H1 (cell line): ENCODE data around the gene QPCT. TPM values are rescaled to one million over a fixed set of nuclear protein-coding genes. Genes with fewer than 3 reads are reported as not detected.

Source experiments
- CEBPB ChIP-seq: IDR thresholded peaks from 2 replicates; pipeline ENCODE4 v1.6.1; 2012; ENCODE audit warnings: low read depth, low read length
- NRF1 ChIP-seq: IDR thresholded peaks from 2 replicates; pipeline ENCODE4 v1.6.1; 2011; ENCODE audit warnings: mild to moderate bottlenecking, low read depth, low read length, improper control_type of control experiment
- polyA plus RNA-seq, 7 experiments: library from polyadenylated mRNA; depleted of rRNA in 3 of 7; stranded (reverse) in 5 of 7; unstranded in 2 of 7; fragments of >200 nt in 5 of 7; fragments of 200-250 nt in 2 of 7; gene quantifications; 1 replicate in 5 of 7; 2 replicates in 1 of 7; 4 replicates in 1 of 7; pipeline versions ENCODE4 v1.2.1 to v1.2.3, GENCODE V29; 2011 to 2013; ENCODE audit warnings: missing spikeins in 2 of 7, mixed read lengths in 2 of 7
- total RNA-seq: library from RNA; stranded (reverse); fragmentation: NEBNext Ultra II Directional; extraction: Animal tissue kit (Norgen Biotek cat#: 25700); gene quantifications from 2 replicates; pipeline ENCODE4 v1.2.1, GENCODE V29; 2021
- TF ChIP-seq, protein P1 (sequence below): fragments of 300-600 bp; sonication (generic); IDR thresholded peaks from 2 replicates; pipeline ENCODE4 v1.7.1; 2012; ENCODE audit warnings: low read length, moderate library complexity, mild to moderate bottlenecking, inconsistent platforms; ENCODE audit not compliant: insufficient replicate concordance

Gene QPCT
- total and polyA plus RNA-seq, 2 of the 8 experiments (the other 6 are each of a cell fraction or from before 2014, with no cell fraction given), result 4.0 to 4.3 TPM

DNA sequence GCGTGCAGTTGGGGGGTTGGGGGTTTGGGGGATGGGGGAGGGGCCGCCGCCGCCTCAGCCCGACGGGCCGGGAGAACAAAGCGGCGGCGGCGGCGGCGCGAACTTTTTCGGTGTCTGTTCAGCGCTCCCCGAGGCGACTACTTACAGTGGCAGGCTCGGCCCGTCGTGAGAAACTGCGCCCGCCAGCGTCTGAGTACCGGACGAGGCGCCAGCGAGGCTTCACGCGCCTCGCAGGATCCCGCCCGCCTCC is 20.0 kb upstream of the QPCT start (continued):
- TF ChIP-seq, protein P1, sequence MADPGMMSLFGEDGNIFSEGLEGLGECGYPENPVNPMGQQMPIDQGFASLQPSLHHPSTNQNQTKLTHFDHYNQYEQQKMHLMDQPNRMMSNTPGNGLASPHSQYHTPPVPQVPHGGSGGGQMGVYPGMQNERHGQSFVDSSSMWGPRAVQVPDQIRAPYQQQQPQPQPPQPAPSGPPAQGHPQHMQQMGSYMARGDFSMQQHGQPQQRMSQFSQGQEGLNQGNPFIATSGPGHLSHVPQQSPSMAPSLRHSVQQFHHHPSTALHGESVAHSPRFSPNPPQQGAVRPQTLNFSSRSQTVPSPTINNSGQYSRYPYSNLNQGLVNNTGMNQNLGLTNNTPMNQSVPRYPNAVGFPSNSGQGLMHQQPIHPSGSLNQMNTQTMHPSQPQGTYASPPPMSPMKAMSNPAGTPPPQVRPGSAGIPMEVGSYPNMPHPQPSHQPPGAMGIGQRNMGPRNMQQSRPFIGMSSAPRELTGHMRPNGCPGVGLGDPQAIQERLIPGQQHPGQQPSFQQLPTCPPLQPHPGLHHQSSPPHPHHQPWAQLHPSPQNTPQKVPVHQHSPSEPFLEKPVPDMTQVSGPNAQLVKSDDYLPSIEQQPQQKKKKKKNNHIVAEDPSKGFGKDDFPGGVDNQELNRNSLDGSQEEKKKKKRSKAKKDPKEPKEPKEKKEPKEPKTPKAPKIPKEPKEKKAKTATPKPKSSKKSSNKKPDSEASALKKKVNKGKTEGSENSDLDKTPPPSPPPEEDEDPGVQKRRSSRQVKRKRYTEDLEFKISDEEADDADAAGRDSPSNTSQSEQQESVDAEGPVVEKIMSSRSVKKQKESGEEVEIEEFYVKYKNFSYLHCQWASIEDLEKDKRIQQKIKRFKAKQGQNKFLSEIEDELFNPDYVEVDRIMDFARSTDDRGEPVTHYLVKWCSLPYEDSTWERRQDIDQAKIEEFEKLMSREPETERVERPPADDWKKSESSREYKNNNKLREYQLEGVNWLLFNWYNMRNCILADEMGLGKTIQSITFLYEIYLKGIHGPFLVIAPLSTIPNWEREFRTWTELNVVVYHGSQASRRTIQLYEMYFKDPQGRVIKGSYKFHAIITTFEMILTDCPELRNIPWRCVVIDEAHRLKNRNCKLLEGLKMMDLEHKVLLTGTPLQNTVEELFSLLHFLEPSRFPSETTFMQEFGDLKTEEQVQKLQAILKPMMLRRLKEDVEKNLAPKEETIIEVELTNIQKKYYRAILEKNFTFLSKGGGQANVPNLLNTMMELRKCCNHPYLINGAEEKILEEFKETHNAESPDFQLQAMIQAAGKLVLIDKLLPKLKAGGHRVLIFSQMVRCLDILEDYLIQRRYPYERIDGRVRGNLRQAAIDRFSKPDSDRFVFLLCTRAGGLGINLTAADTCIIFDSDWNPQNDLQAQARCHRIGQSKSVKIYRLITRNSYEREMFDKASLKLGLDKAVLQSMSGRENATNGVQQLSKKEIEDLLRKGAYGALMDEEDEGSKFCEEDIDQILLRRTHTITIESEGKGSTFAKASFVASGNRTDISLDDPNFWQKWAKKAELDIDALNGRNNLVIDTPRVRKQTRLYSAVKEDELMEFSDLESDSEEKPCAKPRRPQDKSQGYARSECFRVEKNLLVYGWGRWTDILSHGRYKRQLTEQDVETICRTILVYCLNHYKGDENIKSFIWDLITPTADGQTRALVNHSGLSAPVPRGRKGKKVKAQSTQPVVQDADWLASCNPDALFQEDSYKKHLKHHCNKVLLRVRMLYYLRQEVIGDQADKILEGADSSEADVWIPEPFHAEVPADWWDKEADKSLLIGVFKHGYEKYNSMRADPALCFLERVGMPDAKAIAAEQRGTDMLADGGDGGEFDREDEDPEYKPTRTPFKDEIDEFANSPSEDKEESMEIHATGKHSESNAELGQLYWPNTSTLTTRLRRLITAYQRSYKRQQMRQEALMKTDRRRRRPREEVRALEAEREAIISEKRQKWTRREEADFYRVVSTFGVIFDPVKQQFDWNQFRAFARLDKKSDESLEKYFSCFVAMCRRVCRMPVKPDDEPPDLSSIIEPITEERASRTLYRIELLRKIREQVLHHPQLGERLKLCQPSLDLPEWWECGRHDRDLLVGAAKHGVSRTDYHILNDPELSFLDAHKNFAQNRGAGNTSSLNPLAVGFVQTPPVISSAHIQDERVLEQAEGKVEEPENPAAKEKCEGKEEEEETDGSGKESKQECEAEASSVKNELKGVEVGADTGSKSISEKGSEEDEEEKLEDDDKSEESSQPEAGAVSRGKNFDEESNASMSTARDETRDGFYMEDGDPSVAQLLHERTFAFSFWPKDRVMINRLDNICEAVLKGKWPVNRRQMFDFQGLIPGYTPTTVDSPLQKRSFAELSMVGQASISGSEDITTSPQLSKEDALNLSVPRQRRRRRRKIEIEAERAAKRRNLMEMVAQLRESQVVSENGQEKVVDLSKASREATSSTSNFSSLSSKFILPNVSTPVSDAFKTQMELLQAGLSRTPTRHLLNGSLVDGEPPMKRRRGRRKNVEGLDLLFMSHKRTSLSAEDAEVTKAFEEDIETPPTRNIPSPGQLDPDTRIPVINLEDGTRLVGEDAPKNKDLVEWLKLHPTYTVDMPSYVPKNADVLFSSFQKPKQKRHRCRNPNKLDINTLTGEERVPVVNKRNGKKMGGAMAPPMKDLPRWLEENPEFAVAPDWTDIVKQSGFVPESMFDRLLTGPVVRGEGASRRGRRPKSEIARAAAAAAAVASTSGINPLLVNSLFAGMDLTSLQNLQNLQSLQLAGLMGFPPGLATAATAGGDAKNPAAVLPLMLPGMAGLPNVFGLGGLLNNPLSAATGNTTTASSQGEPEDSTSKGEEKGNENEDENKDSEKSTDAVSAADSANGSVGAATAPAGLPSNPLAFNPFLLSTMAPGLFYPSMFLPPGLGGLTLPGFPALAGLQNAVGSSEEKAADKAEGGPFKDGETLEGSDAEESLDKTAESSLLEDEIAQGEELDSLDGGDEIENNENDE, result no peak
- no peak for TF ChIP-seq NRF1
- no peak for TF ChIP-seq CEBPB
